GM18867 (cell line): Measurements from ENCODE around the gene ELFN1.

Source experiments
- ATAC-seq: cut with Tn5 transposase; IDR thresholded peaks from one replicate; pipeline ENCODE4 v1.9.1; 2021; ENCODE audit warnings: mild to moderate bottlenecking, moderate library complexity; ENCODE audit not compliant: unreplicated experiment

ELFN1 gene

GRCh38 chr7:1641661-1642260 lies 28.3 kb upstream of the ELFN1 start:
- no peak for ATAC-seq

- ATAC-seq: no peak
Measured at GRCh38 chr7:1642291-1642731, 27.8 kb upstream of the ELFN1 start.

- no peak for ATAC-seq
Measured at GRCh38 chr7:1643270-1644092, 26.6 kb upstream of the ELFN1 start.

- no peak for ATAC-seq
Measured at GRCh38 chr7:1644341-1645070, 25.6 kb upstream of the ELFN1 start.

GRCh38 chr7:1645071-1645409 lies 25.0 kb upstream of the ELFN1 start:
- no peak for ATAC-seq

GRCh38 chr7:1645476-1645875 lies 24.6 kb upstream of the ELFN1 start:
- no peak for ATAC-seq

- no peak for ATAC-seq
Measured at GRCh38 chr7:1646391-1646790, 23.7 kb upstream of the ELFN1 start.

- no peak for ATAC-seq
Measured at GRCh38 chr7:1646957-1647891, 22.9 kb upstream of the ELFN1 start.

- no peak for ATAC-seq
Measured at GRCh38 chr7:1647961-1648672, 22.0 kb upstream of the ELFN1 start.

GRCh38 chr7:1649751-1650326 lies 20.2 kb upstream of the ELFN1 start:
- ATAC-seq: no peak

GRCh38 chr7:1650363-1651030 lies 19.6 kb upstream of the ELFN1 start:
- no peak for ATAC-seq

- no peak for ATAC-seq
Measured at GRCh38 chr7:1651031-1651446, 19.0 kb upstream of the ELFN1 start.

- no peak for ATAC-seq
Measured at GRCh38 chr7:1651891-1652290, 18.2 kb upstream of the ELFN1 start.

- no peak for ATAC-seq
Measured at GRCh38 chr7:1653500-1653899, 16.6 kb upstream of the ELFN1 start.

GRCh38 chr7:1654111-1654510 lies 16.0 kb upstream of the ELFN1 start:
- ATAC-seq: no peak

- no peak for ATAC-seq
Measured at GRCh38 chr7:1654738-1655475, 15.2 kb upstream of the ELFN1 start.

- ATAC-seq: no peak
Measured at GRCh38 chr7:1659696-1660095, 10.4 kb upstream of the ELFN1 start.

- ATAC-seq: no peak
Measured at GRCh38 chr7:1661461-1661860, 8.6 kb upstream of the ELFN1 start.

- no peak for ATAC-seq
Measured at GRCh38 chr7:1662101-1662500, 8.0 kb upstream of the ELFN1 start.
